ENCODE results near the gene RAX2.

- TF ChIP-seq POLR2AphosphoS5 (IDR thresholded peaks at IDR 0.05; ENCODE audit: low read depth, low read length) (no peak), TAF1 (IDR thresholded peaks at IDR 0.05; ENCODE audit: borderline replicate concordance, low read depth, low read length) (no peak)
Measured at GRCh38 chr19:3750211-3750610, 21.8 kb downstream of the RAX2 start.
